SK-N-SH (cell line): ENCODE measurements around the gene CNFN.

Experiments
- CHD2 ChIP-seq: fragments of 150-350 bp; IDR thresholded peaks from 2 replicates; pipeline ENCODE4 v1.6.1; 2018; ENCODE audit warnings: low read length; ENCODE audit not compliant: partially characterized antibody
- GABPA ChIP-seq: IDR thresholded peaks from 2 replicates; pipeline ENCODE4 v1.4.0; 2012; ENCODE audit warnings: low read depth, mild to moderate bottlenecking
- MXI1 ChIP-seq: IDR thresholded peaks from 2 replicates; pipeline ENCODE4 v1.6.1; 2012; ENCODE audit warnings: mild to moderate bottlenecking, low read depth, low read length, improper control_type of control experiment
- POLR2AphosphoS5 ChIP-seq: IDR thresholded peaks from 2 replicates; pipeline ENCODE4 v1.6.1; 2012; ENCODE audit warnings: low read depth, low read length
- RAD21 ChIP-seq: IDR thresholded peaks from 2 replicates; pipeline ENCODE4 v1.6.1; 2012; ENCODE audit warnings: mild to moderate bottlenecking, low read length
- RFX5 ChIP-seq: IDR thresholded peaks from 2 replicates; pipeline ENCODE4 v1.6.1; 2012; ENCODE audit warnings: mild to moderate bottlenecking, improper control_type of control experiment, low read length
- TAF1 ChIP-seq: IDR thresholded peaks from 2 replicates; pipeline ENCODE4 v1.6.1; 2012; ENCODE audit warnings: low read depth, mild to moderate bottlenecking, low read length, moderate library complexity, borderline replicate concordance
- TF ChIP-seq, protein P1 (sequence below): fragments of 200-600 bp; sonication (generic); IDR thresholded peaks from 2 replicates; pipeline ENCODE4 v1.6.1; 2017; ENCODE audit warnings: antibody characterized with exemption, mild to moderate bottlenecking, moderate library complexity

DNA sequence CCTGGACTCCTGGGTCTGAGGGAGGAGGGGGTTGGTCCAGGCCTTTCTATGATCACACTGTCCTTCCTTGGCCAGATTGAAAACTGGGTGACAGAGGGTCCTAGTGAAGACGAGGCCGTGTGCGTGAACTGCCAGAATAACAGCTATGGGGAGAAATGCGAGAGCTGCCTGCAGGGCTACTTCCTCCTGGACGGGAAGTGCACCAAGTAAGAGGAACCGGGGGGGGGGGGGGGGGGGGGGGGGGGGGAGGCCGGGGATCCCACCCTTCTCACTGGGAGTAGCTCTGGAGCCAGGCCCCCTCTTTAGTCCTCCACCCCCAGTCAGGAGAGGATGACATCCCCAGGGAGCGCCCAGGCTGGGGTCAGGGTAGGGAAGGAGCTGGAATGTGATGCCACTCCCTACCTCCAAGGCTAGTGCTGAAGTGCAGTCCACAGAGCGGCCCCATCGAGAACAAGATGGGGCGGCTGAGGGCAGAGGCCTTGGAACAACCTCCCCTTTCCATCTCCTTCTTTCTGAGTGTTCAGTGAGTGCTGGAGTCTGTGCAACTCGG is 19.4 kb downstream of the CNFN start:
- TF ChIP-seq GABPA: no peak
- TF ChIP-seq, protein P1, sequence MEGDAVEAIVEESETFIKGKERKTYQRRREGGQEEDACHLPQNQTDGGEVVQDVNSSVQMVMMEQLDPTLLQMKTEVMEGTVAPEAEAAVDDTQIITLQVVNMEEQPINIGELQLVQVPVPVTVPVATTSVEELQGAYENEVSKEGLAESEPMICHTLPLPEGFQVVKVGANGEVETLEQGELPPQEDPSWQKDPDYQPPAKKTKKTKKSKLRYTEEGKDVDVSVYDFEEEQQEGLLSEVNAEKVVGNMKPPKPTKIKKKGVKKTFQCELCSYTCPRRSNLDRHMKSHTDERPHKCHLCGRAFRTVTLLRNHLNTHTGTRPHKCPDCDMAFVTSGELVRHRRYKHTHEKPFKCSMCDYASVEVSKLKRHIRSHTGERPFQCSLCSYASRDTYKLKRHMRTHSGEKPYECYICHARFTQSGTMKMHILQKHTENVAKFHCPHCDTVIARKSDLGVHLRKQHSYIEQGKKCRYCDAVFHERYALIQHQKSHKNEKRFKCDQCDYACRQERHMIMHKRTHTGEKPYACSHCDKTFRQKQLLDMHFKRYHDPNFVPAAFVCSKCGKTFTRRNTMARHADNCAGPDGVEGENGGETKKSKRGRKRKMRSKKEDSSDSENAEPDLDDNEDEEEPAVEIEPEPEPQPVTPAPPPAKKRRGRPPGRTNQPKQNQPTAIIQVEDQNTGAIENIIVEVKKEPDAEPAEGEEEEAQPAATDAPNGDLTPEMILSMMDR: no peak
- no peak for TF ChIP-seq MXI1
- no peak for TF ChIP-seq RFX5
- no peak for TF ChIP-seq CHD2
- no peak for TF ChIP-seq POLR2AphosphoS5
- TF ChIP-seq RAD21: no peak
- no peak for TF ChIP-seq TAF1
